ENCODE measurements around the gene ANKMY1.
A peak's percentile ranks its signal among the peaks of the same experiment; 100 is the strongest.

ANKMY1 gene

DNA sequence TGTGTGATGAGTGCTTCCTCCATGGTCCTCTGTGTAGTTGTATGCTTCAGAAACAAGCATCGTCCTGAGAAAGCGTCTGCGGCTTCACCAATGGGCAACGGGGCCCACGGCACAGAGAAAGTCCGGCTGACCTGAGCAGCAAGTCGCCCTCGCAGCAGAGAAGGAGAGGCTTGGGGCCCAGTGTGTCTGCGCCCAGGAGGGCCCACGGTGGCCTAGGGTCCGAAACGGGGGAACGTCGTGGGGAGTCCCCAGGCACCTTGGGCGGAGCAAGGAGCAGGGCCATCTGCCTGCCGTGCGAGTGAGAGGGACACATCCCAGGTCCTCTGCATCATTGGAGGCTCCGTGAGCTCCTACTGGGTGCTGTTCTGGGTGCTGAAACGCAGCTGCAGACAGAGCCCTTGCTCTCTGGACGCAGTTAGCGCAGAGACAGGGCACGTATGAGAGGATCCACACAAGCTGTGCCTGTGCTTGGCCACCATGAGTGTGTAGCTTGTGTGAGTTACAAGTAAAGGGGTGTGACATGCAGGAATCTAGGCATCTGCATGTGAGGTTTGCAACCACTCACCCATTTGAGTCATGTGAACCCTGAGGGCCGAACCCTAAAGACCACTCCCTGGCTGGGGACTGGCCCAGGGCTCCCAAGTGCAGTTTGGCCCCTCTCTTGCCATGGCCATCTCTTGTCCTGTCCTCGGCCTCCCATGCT lies 111.7 kb downstream of the ANKMY1 start:
- ATAC-seq = no peak

DNA sequence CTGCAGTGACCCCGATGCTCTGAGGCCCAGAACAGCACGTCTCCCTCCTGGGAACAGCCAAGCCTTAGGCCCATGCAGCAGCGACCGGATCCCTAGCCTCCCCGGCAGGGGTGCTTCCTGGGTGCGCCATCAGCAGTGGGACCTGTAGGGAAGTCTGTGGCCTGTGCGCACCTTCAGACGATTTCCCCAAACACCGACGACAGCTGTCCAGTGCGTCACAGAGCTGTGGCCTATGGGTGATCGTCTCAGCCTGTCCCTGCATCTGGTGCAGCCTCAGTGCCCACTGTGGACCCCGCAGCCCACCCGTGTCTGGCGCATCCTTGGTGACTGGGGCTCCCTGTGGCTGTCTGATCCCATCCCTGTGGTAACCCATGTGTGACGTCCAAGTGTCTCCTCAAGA lies 113.3 kb downstream of the ANKMY1 start:
- ATAC-seq = no peak

DNA sequence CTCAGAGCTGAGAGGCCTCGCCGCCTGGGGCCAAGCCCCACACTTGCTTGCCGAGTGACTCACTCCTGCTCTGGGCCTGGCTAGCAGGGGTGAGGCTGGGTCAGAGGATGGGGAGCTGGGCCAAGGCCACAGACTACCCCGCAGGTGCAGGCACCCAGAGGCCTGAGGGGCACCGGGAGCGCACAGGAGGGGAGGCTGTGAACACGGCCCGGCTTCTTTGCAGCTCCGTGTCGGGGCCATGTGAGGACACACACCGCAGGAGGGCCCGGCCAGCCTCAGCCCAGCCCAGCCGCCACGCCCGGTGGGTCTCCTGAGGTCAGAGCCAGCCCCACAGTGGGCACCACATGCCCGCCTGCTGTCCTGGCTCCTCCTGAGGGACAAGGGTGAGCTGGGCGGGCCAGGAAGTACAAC lies 113.9 kb downstream of the ANKMY1 start:
- no peak for ATAC-seq

DNA sequence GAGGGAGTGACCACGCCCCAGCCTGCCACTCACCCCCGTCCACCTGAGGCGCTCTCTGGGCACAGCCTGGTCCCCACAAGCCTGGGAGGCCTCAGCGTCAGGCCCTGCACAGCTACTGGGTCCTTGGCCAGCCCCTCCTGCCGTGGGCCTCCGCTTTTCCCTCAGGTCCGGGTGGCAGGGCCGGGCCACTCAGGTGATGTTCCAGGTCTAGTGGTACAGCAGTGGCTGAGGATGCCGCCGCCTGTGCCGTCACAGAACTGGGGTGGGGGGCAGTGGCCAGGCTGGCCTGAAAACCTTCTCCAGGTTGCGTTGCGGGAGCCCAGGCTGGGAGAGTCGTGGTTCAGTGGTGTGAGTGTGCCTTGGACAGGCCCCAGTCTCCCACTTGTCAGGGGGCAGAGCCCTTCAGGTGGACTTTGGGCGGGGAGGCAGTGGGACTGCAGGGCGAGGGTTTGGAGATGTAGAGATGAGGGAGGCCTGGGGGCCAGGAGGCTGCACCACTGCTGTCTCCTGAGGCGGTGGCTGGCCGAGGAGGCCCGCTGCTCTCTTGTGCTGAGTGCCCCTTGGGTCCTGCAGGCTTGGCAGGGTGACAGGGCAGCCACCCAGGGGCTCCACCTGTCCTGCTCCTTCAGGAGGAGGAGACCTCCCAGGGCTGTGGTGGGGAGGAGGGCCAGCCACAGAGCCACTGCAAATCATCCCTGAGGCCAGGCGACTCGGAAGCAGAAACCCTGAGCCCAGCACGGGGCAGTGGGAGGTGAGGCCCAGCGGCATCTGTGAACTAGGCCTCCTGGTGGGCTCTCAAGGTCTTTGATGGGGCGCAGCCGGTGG lies 114.7 kb downstream of the ANKMY1 start:
- no peak for ATAC-seq

DNA sequence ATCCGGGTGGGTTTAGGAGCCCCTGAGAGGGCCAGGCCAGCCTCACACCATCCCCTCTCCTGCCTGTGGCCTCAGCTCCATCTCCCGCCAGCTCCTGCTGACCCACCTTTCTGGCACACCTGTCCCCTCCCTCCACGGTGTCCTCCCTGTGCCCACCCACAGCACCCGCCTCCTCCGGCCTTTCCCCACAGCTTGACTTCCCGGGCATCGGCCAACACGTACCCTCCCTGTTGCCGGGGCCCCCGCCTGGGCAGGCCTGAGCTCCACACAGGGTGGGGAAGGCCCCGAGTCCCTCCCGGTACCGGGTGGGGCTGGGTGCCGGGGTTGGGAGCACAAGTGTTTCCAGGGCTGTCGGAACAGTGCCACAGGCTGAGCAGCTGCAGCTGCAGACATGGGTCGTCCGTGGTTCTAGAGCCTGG lies 115.8 kb downstream of the ANKMY1 start:
- no peak for ATAC-seq

DNA sequence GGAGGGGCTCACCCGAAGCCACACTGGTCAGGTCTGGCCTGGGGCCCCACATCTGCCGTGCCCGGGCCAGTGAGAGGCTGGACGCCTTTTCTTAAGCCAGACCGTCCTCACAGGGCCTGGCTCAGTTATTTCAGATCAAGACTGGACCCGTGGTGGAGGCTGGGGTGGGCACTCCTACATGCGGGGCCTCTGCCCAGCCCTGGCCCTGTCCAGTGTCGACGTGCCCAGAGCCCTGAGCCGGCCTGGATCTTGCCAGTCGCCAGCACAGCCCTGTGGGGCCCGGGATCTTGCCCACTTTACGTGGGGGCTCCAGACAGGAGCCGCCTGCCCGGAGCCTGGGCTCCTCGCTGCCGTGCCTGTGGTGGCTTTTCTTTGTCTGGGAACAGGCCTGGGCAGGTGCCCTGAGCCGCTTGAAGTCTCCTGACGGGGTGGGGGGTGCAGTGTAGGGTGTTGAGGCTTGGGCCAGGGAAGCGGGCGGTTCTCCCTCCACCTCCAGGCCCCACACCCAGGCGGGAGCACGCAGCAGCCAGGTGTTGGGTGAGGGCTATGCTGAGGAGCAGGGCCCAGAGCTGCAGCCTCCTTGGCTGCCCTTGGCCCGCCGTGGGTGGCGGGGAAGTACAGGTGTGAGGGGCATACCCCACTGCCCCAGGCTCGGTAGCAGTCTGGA lies 116.3 kb downstream of the ANKMY1 start:
- no peak for ATAC-seq

DNA sequence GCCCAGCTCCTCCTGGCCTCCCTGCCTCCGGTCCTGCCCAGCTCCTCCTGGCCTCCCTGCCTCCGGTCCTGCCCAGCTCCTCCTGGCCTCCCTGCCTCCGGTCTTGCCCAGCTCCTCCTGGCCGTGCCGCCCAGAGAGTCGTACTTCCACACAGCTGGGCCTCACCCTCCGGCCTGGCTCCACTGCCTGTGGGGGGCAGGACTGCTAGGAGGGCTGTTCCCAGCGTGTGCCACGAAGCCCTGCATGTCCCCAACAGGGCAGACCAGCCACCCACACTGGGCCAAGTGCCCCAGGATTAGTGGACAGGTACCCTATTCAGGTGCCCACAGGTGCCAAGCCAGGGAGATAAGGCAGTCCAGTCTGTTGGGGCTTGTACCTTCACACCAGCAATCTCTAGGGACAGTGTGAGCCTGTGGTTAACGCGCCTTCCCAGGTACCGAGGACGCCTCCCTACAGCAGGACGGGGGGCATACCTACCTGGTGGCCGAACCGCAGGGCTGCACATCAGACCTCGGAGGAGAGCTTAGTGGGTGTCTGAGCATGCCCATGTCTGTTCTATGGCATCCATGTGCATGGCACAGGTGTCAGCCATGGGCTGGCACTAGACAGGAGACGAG lies 117.0 kb downstream of the ANKMY1 start:
- no peak for ATAC-seq

DNA sequence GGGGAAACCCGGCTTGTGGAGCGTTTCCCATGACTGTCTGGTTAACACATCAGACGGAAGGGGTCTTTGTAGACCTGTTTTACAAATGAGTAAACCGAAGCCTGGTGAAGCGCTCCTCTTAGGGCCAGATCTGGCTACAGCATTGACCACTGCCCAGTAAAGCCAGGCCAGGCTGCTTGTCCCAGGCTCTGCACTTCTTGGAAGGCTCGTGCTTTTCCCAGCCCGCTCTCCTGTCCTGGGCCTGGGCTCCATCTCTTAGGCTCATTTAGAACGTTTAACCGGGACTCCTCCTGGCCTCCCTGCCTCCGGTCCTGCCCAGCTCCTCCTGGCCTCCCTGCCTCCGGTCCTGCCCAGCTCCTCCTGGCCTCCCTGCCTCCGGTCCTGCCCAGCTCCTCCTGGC lies 117.5 kb downstream of the ANKMY1 start:
- no peak for ATAC-seq

DNA sequence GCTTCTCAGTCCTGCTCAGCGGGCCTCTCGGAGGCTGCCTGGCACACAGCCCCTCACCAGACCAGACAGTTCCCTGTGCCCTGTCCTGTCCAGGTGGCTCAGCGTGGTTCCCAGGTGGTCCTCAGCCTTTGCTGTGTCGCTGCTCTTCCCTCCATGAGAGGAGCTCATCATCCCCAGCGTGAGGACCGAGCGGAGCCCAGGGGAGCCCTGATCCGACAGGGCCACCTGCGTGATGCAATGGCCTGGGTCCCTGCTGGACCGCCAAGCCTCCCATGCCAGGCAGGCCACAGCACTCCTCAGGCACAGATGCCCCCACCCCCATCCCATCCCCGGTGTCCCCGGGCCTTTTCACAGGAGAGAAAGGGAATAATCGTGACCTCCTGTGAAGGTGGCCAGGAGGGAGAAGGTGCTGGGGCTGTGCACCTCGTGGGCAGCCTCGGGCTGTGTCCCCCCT lies 118.1 kb downstream of the ANKMY1 start:
- no peak for ATAC-seq

DNA sequence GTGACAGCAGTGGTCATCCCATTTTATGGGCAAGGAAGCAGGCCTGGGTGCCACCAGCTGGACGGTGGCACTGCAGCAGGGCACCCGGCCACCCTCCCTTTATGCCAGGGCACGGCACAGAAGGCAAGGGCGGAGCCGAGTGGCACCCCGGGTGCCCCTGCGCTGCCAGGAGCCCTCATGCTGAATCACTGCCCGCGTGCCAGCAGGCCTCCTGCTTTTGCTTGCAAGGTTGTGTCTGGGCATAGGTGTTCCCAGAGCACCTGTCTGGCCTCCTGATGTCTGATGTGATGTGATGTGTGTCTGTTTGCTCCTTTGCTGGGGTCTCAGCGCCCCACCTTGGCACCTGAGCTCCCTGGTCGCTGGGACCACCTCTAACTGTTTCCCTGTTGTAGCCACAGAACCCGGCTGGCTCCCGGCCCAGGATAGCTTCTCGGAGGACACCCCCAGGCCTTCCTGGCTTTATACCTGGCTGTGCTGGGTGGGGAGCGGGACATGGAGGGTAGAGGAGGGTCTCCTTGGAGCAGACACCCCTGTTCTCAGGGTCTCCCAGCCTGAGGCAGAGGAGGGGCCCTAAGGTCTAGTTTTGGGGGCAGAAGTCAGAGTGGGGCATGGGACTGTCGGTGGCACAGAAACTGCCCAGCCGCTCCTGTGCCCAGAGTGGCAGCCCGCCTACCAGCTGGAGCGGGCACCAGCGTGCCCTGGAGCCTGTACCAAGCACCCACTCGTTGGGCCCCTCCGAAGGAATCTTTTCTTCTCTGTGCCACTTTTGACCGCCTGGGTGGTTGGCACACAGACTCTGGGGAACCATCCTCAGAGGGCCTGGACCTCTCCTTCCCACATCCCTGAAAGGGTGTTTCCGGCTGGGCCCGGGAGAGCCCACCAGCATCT lies 118.7 kb downstream of the ANKMY1 start:
- ATAC-seq = no peak

DNA sequence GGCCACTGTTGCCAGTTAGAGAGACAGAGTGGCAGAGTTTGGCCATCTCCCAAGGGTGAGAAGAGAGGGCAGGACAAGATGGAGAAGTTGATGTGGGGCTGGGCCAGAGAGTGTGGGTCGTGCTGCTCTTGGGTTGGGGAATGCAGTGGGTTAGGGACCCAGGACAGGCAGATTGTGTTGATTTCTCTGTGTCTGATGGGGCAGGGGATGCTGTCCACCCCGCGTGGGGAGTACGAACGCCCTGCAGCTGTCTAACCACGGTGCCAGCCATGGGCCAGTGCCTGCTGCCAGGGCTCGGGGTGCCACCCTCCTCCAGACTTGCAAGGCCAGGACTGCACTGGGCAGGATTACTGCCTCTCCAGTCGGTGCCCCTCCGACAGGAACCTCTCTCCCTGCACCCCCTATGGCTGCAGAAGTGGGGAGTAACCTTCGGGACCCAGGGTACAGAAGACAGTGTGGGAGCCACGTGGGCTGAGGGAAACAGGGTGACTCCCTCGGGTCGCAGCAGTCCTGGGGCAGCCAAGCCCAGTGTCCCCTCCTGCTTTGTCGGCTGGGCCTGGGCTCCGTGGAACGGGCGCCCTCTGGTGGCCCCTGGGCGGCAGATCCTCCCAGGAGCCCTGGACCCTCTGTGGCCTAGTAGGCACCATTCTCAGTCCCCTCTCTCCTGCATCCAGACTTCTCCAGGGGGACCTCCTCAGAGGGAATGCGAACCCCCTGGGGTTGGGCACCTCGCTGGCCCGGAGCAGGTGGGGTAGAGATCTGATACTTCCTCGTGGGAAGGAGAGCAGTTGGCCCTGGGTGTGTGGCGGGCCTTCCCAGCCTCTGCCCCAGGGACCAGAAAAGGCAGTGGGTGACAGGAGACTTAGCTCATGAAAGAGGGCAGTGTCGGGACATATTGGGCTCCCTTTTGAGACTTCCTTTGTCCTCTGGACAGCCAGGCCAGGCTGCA lies 119.7 kb downstream of the ANKMY1 start:
- peak; percentile 33 to 39 for ATAC-seq

DNA sequence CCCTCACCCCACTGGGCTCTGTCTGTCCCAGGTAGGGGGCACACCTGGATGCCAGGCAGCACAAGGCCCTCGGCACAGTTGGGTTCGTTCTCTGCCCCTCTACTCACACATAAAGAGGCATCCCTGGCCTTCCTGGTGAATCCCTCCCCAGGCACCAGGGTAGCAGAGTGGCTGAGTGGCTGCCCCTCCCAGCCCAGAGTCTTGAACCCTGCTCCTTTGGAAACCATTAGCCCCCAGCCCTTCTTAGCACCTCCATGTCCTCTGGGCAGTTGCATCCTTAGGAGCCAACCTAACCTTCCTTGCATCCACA lies 120.3 kb downstream of the ANKMY1 start:
- ATAC-seq = no peak

DNA sequence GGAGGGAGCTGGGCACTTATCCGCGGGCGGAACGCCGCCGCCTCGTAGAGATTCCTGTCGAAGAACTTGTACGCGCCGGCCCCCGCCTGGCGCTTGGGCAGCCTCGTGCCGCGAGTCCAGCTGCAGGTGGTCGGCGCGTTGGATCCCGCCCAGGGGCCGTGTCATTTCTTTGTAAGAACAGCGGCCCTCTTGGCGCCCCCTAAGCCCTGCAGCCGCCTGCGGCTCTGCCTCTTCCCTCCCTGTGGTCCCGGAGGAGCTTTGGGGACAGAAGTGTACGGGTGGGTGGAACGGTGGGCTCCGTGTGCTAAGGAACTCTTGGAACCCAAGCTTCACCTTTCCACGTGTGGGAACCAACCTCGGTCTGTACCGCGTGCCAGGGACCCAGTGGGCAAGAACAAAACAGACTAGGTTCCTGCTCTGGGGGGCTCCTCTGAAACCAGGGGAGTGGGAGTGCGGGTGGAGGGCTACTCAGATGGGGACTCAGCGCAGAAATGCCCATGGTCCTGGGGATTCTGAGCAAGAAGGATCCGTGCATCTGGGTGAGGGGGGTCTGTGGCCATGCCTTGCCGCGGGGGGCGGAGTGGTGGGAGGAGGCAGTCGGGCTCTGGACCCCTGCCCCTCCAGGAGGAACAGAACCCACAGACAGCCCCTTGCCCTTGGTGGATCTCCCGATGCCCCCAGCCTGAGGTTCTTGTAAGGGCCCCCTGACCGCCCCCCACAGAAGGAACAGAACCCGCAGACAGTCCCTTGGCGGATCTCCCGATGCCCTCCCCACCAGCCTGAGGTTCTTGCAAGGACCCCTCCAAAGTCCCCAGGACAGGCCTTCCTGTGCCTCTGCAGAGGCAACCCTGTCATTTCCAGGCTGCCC lies 120.9 kb downstream of the ANKMY1 start:
- ATAC-seq = no peak

DNA sequence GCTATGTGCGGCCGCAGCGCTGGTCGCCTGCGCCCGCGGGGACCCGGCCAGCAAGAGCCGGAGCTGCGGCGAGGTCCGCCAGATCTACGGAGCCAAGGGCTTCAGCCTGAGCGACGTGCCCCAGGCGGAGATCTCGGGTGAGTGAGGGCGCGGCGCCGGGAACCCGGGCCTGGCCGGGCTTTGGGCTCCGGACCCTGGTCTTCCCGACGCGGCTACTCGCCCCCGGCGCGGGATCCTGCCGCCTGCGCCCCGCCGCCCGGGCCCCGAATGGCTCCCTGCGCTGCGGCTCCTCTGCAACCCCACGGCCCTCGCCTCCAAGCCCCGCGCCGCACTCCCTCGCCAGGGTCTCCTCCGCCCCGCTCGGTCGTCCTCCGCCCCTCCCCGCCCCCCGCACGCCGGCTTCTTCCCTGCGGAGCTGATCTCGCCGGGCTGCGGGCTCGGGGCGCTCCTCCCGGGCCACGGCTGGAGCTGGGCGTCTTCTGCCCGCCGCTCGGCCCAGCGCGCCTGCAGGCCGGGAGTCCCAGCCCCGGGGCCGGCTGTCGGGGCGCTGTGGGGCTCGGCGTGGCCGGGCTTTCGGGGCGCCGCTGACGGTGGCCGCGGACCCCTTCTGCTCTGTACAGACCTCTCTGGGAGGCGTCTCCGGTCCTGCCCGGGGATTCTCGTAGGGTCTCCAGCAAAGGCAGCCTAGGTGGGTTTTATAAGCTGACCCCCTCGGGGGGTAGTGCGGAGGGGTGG lies 121.7 kb downstream of the ANKMY1 start:
- ATAC-seq = peak; percentile 2

DNA sequence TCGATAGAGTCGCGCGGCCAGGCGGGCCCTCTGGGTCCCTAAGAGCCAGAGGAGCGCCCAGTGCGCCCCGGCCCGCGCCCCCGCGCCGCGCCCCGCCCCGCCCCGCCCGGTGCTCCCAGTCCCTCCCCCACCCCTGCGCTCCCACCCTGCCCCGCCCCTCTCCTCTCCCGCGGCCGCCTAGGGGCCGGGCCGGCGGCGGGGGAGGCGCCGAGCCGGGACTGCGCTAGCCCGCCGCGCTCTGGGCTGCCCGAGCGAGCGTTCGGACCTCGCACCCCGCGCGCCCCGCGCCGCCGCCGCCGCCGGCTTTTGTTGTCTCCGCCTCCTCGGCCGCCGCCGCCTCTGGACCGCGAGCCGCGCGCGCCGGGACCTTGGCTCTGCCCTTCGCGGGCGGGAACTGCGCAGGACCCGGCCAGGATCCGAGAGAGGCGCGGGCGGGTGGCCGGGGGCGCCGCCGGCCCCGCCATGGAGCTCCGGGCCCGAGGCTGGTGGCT lies 122.3 kb downstream of the ANKMY1 start, which contains the start of gene GPC1:
GPC1 (plus strand) TSS at position 207 of the 491 bp plus-strand sequence; CDS start at position 463, 256 bp downstream.
- peak; percentile 68 to 76 for ATAC-seq

DNA sequence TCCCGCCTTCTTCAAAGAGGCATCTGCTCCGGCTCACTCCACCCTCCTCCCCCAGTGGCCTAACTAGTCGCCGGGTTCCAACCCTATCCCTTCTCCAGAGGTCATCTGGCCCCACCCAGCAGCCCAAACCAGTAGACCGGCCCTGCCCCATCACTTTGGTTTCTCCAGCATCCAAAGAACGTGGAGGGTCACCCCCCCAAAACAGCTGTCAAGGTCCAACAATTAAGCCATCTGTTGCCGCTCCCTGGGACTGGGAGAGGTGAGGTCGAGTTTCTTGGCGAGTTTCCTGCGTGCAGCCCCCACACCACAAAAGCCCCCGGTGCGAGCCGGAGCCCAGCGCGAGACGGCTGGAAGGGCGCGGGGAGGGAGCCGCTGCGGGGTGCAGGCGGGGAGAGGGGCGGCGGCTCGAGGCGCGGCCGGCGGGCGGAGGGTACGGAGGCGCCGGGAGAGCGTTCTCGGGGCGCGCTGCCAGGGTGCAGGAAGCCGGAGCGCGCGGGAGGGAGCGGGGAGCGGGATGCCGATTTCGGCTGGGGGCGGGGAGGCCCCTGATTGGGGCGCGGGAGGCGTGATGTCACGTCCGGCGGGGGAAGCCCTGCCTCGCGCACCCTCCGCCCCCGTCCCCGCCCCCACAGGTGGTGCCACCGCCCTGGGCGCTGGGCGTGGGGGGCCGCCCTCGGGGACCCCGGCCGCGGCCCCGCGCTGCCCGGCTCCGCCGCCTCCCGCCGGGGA lies 122.9 kb downstream of the ANKMY1 start:
- ATAC-seq = peak; percentile 76 to 79

DNA sequence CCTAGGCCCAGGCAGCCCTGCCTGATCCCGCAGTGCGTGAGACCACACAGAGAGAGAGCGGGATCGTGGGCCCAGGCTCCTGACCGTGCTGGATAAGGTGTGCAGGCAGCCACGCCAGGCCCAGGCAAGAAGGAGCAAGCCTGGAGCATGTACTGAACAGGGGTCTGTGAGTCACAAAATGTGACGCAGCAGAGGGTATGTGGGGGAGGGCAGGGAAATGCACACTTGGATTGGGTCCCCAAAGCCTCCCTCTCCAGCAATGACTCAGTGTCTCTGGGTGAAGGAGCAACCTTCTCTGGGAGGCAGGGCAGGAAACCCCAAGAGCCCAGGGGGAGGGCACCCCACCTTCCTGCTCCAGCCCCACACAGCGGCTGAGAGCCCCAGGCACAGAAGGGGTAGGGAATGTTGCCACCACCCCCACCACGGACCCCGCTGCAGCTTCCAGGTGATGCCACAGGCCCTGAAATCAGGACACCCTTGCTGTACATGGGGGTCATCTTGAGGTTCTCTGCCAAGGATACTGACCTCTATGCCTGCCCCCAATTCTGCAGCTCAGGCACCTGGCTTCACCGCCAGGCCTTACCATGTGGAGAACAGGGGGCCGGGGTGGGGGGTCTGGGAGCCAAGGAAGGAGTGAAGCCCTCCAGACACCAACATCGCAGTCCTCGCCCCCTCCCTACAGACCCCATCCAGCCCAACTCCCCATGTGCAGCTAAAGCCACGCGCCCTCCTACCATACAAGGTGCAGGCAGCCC lies 123.6 kb downstream of the ANKMY1 start:
- no peak for ATAC-seq
